Lower leg skin (tissue), 4 donors: Measurements from ENCODE around the gene FHOD3. TPM values are rescaled to one million over a fixed set of nuclear protein-coding genes. Genes with fewer than 3 reads are reported as not detected.

ENCODE experiments used
- DNase-seq, 2 donors: peaks; one replicate each; pipeline ENCODE4 v3.0.0-alpha.2; 2019; ENCODE audit warnings: low spot score in 2 of 2
- H3K4me3 ChIP-seq: fragments of 200-600 bp; sonication (generic); 2 replicates; pipeline ENCODE4 v1.5.1; 2017; ENCODE audit warnings: mild to moderate bottlenecking, low read depth; ENCODE audit not compliant: poor library complexity, severe bottlenecking
- POLR2A ChIP-seq, 2 donors: fragments of 450-650 bp; IDR thresholded peaks; one replicate each; pipeline ENCODE4 v1.6.1; 2016 to 2017; ENCODE audit warnings: antibody characterized with exemption in 2 of 2, mild to moderate bottlenecking in 1 of 2, moderate library complexity in 1 of 2
- WGBS, 2 donors: methylation state at CpG; one replicate each; pipeline ENCODE4 v1.1.5; 2018; 5-methylcytosine and 5-hydroxymethylcytosine counted together
- intact Hi-C: fragments of 100-400 bp; cut with DNase I; formaldehyde crosslinking; loops from one replicate; pipeline ENCODE4 v1.15.0; 2023; ENCODE audit warnings: low total_unique reads
- total RNA-seq, 4 donors: library from RNA; depleted of rRNA; stranded (reverse); fragments of >200 nt; gene quantifications; one replicate each; pipeline ENCODE4 v1.1.0, GENCODE V29; 2016
- TF ChIP-seq, protein P1 (sequence below), 3 donors: fragments of 450-650 bp; IDR thresholded peaks; one replicate each; pipeline ENCODE4 v1.5.1; 2016; ENCODE audit warnings: antibody characterized with exemption in 3 of 3, mild to moderate bottlenecking in 3 of 3, moderate library complexity in 2 of 3

Gene FHOD3
- total RNA-seq, 4 donors from 2014 or later: 5.3 to 15.1 (median 7.8) TPM

DNA sequence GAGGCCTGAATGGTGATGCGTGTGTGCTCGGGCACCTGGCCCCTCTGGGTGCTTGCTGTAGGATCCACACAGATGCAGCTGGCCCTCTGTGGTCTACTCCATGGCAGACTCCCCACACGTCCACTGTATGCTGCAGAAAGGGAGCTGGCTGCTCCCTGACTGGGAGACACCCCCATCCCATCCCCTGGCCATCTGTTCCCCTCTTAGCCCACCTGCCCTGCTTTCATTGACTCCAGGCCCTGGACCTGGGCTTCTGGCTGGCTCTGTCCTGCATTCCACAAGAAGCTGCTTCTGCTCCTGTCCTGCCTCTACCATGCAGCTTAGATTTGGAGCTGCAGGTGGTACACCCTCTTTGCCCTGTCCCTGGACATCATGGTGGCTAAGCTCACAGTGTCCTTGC lies 80.1 kb downstream of the FHOD3 start:
- no peak for DNase-seq
- WGBS, 2 donors: 92 to 93% methylated on average over 3 of the region's 3 CpGs
- TF ChIP-seq, protein P1, sequence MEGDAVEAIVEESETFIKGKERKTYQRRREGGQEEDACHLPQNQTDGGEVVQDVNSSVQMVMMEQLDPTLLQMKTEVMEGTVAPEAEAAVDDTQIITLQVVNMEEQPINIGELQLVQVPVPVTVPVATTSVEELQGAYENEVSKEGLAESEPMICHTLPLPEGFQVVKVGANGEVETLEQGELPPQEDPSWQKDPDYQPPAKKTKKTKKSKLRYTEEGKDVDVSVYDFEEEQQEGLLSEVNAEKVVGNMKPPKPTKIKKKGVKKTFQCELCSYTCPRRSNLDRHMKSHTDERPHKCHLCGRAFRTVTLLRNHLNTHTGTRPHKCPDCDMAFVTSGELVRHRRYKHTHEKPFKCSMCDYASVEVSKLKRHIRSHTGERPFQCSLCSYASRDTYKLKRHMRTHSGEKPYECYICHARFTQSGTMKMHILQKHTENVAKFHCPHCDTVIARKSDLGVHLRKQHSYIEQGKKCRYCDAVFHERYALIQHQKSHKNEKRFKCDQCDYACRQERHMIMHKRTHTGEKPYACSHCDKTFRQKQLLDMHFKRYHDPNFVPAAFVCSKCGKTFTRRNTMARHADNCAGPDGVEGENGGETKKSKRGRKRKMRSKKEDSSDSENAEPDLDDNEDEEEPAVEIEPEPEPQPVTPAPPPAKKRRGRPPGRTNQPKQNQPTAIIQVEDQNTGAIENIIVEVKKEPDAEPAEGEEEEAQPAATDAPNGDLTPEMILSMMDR (IDR thresholded peaks at IDR 0.05): no peak
- no peak for TF ChIP-seq POLR2A (IDR thresholded peaks at IDR 0.05)
- no peak overlapping the region for H3K4me3 ChIP-seq
- intact Hi-C loops: no loop called here

DNA sequence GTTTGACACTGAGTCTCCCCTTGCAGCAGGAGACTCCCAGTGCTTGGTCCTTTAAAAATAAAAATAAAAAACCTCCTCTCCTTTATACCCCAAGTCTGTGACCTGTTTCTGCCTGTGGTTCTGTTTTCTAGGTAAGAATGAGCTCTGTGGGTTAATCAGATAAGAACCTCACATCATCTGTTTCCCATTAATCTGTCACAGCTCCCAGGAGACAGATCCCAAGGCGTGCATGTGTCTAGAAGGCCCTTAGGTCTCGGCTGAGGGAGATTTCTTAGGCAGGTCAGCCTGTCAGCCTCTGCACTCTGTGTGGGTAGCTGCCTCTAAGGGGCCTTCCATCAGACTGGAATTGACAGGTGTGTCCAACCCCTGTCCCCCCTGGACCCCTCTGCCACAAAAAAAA lies 80.7 kb downstream of the FHOD3 start:
- WGBS, 2 donors: 36 to 44% methylated on average over 2 of the region's 2 CpGs
- H3K4me3 ChIP-seq: no peak overlapping the region
- intact Hi-C loops: no loop called here
- TF ChIP-seq, protein P1 (IDR thresholded peaks at IDR 0.05): no peak
- TF ChIP-seq POLR2A (IDR thresholded peaks at IDR 0.05): no peak
- no peak for DNase-seq

DNA sequence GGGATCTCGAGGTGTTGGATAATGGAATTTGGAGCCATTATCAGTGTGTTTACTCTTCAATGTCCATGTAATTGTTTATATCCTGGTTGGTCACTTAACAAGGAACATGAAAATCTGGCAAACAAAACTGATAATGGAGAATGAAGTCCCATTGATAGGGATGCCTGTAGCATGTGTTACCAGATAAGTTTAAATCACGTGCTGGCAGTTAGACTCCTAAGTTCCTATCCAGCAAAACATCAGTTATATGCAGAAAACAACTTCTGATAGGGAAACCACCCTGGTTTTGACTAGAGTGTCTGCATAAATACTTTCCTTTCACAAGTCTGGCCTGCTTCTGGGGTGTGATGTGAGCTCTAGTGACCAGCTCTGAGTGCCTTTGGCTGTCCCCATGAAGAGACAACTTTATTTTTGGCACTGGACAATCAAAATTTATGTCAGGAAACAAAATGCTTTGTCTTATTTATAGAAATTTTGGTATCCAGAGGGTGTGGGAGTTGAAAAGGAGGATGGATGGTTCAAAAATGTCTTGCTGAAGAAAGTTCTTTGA lies 82.0 kb downstream of the FHOD3 start:
- intact Hi-C loops: no loop called here
- no peak overlapping the region for H3K4me3 ChIP-seq
- no peak for TF ChIP-seq POLR2A (IDR thresholded peaks at IDR 0.05)
- TF ChIP-seq, protein P1 (IDR thresholded peaks at IDR 0.05): no peak
- 70 to 82% methylated on average over 2 of the region's 2 CpGs for WGBS, 2 donors
- no peak for DNase-seq

DNA sequence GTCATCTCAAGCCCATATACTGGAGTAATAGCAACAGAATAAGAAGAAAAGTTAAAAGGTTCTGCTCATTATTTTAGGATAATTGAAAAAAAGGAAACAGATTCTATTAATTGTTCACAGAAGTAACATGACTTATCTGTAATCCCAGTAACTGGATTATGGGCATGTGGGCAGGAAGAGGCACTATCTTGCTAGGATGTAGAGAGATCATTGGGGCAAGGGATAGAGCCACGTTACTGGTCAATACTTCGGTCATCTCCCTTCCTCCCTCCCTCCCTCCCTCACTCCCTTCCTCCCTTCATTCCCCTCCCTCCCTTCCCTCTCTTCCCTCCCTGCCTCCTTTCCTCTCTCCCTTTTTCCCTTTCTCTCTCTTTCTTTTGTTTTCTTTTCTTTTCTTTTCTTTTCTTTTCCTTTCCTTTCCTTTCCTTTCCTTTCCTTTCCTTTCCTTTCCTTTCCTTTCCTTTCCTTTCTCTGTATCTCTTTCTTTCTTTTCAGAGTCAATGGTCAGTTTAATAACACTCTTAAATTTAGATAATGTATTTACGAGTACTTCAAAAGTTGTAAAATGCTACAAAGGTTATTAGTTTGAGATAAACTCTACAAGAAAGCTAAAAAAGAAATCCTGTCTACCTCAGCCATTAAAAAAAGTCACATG lies 82.8 kb downstream of the FHOD3 start:
- TF ChIP-seq, protein P1 (IDR thresholded peaks at IDR 0.05): no peak
- TF ChIP-seq POLR2A (IDR thresholded peaks at IDR 0.05): no peak
- DNase-seq: no peak
- WGBS, 2 donors: 85 to 87% methylated on average over 3 of the region's 3 CpGs
- H3K4me3 ChIP-seq: no peak overlapping the region
- intact Hi-C loops: no loop called here

DNA sequence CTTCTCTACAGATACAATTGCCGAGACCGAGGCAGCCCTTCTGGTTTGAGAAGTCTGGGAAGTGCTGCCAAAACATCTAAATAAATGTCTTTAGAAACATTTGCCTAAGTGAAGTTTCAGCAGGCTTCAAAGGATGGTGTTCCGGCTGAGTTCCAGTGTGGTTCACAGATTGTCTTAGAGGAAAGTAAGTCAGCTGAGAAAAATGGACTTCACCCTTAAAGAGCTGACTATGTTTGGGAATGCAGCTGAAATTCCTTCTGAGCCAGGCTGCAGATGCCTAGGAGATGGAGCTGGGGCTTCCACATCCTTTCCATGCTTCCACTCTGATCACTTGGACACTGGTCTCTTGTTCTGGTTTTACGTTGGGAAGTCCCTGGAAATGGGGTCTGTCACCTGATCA lies 83.6 kb downstream of the FHOD3 start:
- no peak overlapping the region for H3K4me3 ChIP-seq
- intact Hi-C loops: no loop called here
- TF ChIP-seq POLR2A (IDR thresholded peaks at IDR 0.05): no peak
- TF ChIP-seq, protein P1 (IDR thresholded peaks at IDR 0.05): no peak
- peak in 1 of 2 donors; percentile 74 for DNase-seq
- 70 to 80% methylated on average over 4 of the region's 4 CpGs for WGBS, 2 donors

DNA sequence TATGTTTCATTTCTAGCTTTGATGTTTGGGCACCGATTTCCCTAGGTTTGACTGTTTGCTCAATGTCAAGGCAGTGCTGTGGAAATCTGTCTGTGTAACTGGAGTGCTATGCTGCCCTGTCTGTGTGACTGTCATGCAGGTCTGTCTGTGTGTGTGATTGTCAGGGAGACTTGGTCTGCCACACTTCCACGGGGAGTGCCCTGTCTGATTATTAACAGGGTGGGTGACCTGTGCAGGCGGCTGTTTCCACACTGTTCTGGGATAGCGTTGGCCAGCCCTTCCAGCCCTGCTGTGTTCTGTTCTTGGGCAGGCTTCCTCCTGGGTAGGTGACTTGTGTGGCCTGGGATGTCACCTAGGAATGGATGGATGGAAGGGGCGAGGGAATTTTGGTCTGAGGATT lies 85.3 kb downstream of the FHOD3 start:
- DNase-seq: peak in 1 of 2 donors; percentile 68
- WGBS, 2 donors: 78 to 87% methylated on average over 5 of the region's 5 CpGs
- intact Hi-C loops: no loop called here

More for the DNA sequence above, 85.3 kb downstream of the FHOD3 start:
- H3K4me3 ChIP-seq: no peak overlapping the region
- TF ChIP-seq, protein P1 (IDR thresholded peaks at IDR 0.05): no peak
- no peak for TF ChIP-seq POLR2A (IDR thresholded peaks at IDR 0.05)
